Hindlimb muscle (tissue), 1 donor: ENCODE results near the gene CCL1. TPM values are rescaled to one million over a fixed set of nuclear protein-coding genes. Genes with fewer than 3 reads are reported as not detected.

Experiments used
- DNase-seq: peaks from one replicate; pipeline ENCODE4 v3.0.0-alpha.2; 2013
- polyA plus RNA-seq: library from polyadenylated mRNA; unstranded; fragments of 120-200 nt; gene quantifications from one replicate; pipeline ENCODE4 v1.2.1, GENCODE V29; 2013; ENCODE audit not compliant: insufficient read length

The CCL1 gene
- polyA plus RNA-seq, 1 donor, result not detected

DNA sequence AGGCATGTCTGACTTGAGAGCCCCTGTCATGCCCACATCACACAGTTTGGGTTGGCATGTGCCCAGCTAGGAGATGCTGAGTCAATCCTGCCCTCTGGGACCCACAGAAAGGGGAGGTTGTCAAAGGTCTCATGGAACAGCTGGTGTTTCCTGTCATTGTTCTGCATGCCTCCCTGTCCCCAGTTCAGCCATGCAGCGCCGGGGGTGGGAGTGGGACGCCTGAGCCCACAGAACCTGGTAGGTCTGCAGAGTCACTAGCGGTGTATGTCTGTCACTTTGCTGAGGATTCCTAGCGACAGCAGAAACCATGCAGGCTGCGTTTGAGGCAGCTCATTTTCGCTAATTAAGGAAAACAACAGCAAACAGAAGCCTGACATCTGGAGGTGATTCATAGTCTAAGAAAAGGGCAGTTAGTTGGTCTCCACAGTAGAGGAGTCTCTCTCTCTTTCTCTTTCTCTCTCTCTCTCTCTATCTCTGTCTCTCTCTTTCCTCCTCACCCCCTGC, 19.6 kb upstream of the CCL1 start:
- DNase-seq, result no peak

DNA sequence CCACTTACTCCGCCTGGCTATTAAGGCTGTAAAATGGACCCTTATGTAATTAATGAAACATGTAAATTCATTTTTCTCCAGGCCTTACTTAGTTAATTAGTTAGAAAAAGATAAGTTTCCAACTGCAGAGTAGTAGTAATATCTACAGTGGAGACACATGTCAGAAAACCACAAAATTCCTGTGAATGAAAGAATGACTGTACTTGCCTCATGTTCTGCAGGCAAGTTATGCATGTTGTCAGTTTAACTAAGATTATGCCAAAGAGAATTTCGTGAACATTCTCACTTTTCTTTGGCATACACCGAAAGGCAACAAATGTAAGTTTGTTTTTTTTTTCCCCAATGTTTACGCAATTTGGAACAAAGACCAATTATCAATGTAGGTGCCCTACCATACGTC, 16.8 kb upstream of the CCL1 start:
- no peak for DNase-seq

GRCh38 chr17:34378664-34379101, 15.7 kb upstream of the CCL1 start:
- DNase-seq, result no peak

DNA sequence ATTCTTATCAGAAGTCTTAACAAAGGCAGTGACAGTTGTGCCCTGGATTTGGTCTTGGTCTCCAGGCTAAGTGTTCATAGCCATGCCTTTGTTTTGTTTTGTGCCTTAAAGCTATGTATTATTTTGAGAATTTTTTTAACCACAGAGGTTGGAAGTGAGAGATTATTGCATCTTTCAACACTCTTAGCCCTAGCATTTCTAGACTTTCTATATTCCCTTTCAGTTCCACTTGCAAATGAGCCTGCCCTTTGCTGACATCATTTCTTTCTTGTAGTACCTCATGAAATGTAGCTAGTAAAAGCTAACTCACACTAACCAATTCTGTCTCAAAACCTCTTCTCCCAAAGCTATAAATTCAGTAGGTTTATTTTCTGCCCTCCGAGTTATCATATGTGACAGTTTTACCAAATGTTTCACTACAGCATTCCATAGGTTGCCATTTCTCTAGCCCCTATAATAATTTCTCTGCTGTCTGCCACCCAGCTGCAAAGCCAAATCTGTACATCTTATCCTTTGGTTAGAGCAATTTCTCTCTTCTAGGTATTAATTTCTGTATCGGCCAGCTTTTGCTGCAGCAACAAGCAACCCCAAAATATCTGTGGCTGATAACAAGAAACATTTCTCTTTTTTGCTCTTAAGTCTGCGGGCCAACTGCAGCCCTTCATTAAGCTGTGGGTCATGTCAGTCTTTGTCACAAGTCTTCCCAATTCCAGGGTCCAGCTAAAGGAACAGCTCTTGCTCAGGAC, 14.2 kb upstream of the CCL1 start:
- DNase-seq, result no peak

DNA sequence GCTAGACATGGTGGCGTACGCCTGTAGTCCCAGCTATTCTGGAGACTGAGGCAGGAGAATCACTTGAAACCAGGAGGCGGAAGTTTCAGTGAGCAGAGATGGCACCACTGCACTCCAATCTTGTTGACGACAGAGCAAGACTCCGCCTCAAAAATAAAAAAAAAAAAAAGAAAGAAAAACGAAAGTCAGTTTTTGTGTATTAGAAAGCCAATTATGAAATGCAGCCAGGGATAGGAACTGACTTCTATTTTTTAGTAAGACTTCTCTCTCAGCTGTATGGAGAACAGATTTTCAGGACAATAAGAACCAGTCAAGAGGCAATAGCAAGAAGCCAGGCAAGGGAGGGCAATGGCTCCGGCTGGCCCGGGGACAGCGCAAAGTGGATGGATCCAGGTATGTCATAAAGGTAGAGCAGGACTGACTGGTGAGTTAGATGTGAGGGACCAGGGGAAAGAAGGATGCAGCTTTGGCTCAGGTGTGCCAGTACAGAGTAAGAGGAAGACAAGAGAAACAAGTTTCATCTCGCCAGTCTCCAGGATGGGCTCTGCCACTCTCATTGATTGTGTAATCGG, 12.5 kb upstream of the CCL1 start:
- no peak for DNase-seq

- DNase-seq, result no peak
Measured at GRCh38 chr17:34374457-34374856, 11.4 kb upstream of the CCL1 start.

DNA sequence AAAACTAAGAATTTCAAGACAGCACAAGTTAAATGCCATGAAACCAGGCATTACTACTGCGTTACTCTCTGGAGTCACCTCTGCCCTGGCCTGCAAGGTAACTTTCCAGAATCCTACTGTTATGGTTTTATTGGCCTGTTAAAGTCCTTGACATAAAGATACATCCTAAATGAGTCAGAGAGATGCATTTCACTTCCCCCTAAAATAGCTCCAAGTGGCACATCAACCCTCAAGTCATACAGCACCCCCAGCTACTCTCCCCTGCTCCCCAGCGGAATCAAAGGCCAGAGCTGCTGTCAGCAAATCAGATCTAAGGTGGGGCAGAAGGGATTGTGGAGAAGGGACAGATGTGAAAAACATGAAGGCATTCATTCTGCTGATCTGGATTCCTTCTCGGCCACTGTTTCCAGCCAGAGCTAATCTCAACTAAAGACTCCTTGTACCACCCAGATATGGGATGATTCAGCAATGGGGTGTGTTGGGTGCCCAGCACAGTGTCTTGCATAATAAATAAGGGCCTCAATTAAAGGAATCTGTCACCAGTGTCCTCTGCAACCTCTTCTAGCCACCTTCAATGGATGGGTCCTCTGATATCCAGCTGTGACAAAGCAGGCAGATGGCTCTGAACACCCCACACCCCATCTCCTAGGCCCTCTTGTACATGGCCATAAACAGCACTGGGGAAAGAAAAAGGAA, 8.5 kb upstream of the CCL1 start:
- no peak for DNase-seq

DNA sequence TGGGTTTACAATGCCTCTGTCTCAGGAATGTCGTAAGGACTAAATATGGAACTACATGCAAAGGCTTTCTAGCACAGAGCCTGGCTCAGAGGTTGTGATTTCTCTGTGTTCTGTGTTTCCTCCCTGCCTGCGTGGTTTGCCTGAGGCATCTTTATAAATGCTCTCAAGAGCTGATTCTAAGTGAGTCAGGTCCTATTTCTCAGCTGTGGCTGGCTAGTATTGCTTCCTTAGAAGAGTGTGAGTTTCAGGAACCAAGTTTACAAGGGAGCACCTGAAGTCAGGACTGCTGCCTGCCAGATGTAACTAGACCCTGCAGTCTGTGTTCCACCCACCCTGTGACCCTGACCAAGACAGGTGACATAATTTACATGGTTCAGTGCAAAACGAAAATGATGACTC, 8.0 kb upstream of the CCL1 start:
- DNase-seq, result no peak

DNA sequence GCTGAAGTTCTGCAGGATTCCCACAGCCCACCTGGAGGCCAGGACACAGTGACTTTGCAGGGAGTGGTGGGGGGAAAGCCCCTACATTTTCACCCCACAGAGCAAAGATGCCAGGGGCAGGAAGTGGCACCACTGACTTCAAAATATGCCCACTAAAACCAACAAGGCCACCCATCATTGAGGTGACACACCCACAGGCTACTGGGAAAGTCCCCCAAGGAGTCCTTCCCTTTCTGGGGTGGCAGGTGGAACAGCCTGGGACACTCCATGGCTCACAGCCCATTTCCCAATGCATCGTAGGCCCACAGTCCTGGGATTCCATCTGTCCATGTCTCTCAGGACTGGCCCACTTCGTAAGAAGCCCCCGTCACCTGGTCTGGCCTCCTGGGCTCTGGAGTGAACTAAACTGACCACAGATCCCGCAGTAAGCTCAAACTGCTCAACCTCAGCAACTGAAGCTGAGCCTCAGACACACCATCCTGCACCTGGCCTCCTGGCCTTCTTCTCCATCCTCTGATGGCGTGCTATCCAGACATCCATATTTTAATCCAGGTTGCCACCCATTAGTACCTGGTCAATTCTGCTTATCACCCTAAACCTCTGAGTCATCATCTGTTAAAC, 7.5 kb upstream of the CCL1 start:
- DNase-seq, result no peak

DNA sequence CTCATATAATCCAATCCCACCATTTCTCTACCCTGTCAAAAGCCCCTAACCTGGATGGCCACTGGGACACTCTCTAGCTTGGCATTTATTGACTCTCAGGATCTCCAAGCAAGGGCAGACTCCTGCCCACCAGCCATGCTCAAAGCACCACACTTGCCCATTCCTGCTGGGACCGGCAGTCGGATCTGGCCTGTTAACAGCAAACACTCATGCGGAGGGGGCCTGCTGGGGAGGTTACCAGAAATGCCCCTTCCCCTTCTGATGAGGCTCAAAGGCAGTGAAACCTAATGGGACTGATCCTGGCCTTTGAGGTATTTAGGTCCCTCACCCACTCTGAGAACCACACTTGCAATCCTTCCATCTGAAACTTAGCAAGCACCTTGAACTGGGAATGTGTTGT, 6.5 kb upstream of the CCL1 start:
- DNase-seq, result no peak

- DNase-seq, result no peak
Measured at GRCh38 chr17:34368946-34369500, 6.0 kb upstream of the CCL1 start.

DNA sequence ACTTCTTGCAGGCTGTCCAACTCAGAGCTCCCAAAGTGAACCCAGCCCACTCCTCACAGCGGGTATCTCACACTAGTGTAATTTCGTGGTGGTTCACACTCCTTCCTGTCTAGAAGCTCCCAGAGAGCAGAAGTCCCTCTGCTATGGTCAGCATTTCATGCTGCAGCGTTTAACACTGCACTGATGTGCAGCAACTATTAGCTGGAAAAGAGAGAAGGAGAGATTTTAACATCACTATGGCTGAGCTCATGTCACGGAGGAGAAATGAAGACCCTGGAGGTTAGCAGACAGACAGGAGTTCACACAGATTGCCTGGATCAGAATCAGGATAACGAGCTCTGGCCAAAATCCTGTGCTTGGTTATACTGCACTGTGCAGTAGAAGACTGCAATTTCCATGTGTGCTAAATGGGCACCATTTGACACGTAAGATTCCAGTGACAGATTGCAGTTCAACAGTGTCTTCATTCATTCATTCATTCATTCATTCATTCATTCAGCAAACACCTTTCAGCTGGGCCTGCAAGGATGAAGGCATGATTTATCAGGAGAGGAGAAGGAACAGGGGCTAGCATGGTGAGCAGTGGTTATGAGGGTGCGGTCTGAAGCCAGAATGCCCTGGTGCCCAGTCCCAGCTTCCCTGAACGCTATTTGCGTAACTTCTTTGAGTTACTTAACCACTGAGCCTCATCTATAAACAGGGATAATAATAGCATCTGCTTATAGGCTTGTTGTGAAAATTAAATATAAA, 5.3 kb upstream of the CCL1 start:
- no peak for DNase-seq

DNA sequence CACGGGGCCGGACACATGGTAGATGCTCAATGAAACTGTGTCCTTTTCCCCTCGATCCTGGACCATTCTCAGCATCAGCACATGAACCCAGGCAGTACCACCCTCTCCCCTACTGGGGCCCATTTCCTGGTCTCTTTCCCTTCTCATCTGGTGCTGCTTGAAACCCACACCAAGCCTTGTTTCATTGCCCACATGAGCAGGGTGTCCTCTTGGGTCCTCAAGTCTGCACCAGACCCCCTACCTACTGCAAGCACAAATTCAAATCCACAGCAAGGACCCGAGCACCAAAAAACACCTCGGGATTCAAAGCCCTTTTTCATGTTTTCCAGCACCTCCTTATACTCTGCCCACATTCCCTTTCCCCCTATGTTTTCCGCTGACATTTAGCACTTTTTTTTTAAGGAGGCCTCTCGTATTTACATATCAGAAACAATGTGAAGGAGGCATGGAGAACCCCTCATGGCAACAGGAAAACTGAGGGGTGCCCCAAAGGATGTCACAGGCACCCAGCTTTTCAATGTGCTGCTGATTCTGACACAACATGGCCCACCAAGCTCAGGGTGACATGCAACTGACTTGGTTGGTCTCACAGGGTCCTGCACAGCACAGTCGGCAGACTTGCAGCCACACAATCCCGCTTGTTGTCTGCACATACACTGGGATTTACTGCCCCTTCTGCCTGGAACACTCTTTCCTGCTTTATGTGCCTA, 4.6 kb upstream of the CCL1 start:
- DNase-seq, result no peak

GRCh38 chr17:34366529-34367107, 3.6 kb upstream of the CCL1 start:
- DNase-seq, result no peak

GRCh38 chr17:34366010-34366409, 3.0 kb upstream of the CCL1 start:
- DNase-seq, result no peak

- DNase-seq, result no peak
Measured at GRCh38 chr17:34365340-34365739, 2.3 kb upstream of the CCL1 start.

- no peak for DNase-seq
Measured at GRCh38 chr17:34364751-34365150, 1.7 kb upstream of the CCL1 start.

GRCh38 chr17:34361478-34362061, 1.5 kb downstream of the CCL1 start:
- peak; percentile 88 for DNase-seq

DNA sequence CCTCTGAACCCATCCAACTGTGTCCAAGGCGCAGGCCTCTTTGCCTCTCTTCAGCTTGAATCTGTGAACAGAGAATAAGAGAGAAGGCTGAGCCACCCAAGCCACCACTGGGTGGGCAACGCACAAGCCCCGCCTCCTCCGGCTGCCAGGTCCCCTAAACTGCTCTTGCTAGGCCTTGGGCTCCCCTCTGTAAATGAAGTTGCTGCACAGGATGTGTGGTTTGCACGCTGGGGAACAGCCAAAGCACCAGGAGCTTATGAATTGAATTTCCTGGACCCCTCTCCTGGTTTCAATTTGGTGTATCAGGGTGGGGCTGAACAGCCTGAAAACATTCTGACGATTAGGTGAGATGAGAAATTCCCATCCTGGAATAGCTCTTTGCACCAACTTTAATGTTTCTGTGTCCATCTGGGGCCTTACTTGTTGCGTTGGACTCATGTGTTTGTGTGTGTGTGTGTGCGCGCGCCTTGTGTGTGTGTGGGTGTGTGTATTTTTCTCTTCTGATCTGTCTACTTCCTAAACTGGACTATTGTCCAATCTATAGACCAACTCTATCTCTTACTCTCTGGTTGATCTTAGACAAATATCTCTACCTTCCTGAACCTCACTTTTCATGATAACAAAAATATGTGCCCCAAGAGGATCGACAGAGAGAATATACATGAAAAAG, 2.3 kb downstream of the CCL1 start:
- DNase-seq, result no peak

DNA sequence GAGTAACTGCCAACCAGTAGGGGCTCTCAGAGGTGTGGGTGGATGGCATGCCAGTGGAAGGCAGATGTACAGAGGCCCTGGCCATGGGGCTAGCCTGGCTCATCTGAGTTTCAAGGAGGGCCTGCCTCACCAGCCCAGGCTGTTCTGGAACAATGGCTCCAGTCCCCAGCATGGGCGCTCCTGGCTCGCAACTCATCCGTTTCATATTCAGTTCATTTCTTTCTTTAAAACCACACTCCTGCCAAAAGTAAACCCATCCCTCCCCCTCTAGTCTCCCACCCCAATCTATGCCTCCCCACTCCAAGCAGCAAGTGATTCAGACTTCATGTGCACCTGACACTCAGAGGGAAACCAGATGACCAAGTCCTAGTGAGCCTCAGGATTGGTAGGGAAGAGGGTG, 4.4 kb downstream of the CCL1 start:
- DNase-seq, result no peak
